ENCODE data around the gene CEP295NL. TPM values are rescaled to one million over a fixed set of nuclear protein-coding genes. Genes with fewer than 3 reads are reported as not detected.

CEP295NL gene
- total and polyA plus RNA-seq, 2 of the 13 experiments (the other 11 are each of a cell fraction or from before 2014, with no cell fraction given): not detected

- TF ChIP-seq, protein P1, sequence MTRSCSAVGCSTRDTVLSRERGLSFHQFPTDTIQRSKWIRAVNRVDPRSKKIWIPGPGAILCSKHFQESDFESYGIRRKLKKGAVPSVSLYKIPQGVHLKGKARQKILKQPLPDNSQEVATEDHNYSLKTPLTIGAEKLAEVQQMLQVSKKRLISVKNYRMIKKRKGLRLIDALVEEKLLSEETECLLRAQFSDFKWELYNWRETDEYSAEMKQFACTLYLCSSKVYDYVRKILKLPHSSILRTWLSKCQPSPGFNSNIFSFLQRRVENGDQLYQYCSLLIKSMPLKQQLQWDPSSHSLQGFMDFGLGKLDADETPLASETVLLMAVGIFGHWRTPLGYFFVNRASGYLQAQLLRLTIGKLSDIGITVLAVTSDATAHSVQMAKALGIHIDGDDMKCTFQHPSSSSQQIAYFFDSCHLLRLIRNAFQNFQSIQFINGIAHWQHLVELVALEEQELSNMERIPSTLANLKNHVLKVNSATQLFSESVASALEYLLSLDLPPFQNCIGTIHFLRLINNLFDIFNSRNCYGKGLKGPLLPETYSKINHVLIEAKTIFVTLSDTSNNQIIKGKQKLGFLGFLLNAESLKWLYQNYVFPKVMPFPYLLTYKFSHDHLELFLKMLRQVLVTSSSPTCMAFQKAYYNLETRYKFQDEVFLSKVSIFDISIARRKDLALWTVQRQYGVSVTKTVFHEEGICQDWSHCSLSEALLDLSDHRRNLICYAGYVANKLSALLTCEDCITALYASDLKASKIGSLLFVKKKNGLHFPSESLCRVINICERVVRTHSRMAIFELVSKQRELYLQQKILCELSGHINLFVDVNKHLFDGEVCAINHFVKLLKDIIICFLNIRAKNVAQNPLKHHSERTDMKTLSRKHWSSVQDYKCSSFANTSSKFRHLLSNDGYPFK (CRISPR knock-in tag; IDR thresholded peaks at IDR 0.05; ENCODE audit: borderline replicate concordance): 0 out of 2 replicates have a peak, but pooled peaks have one; percentile 32
- no peak for TF ChIP-seq ZBTB43 (CRISPR knock-in tag; conservative IDR thresholded peaks at IDR 0.05)
- no peak for TF ChIP-seq SNAPC4 (CRISPR knock-in tag; IDR thresholded peaks at IDR 0.05)
- no peak for TF ChIP-seq MNT (IDR thresholded peaks at IDR 0.05)
- no peak for TF ChIP-seq YY1 (IDR thresholded peaks at IDR 0.05; ENCODE audit: insufficient read depth, insufficient replicate concordance, low read depth, low read length)
- TF ChIP-seq HNF4G (IDR thresholded peaks at IDR 0.05; ENCODE audit: borderline replicate concordance, low read depth, low read length): no peak
- no peak for TF ChIP-seq HNF4G (CRISPR knock-in tag; IDR thresholded peaks at IDR 0.05; ENCODE audit: borderline replicate concordance, low read depth)
- no peak for TF ChIP-seq ZNF335 (CRISPR knock-in tag; IDR thresholded peaks at IDR 0.05)
- no peak for TF ChIP-seq MZF1 (CRISPR knock-in tag; IDR thresholded peaks at IDR 0.05; ENCODE audit: borderline replicate concordance)
- TF ChIP-seq, protein P2, sequence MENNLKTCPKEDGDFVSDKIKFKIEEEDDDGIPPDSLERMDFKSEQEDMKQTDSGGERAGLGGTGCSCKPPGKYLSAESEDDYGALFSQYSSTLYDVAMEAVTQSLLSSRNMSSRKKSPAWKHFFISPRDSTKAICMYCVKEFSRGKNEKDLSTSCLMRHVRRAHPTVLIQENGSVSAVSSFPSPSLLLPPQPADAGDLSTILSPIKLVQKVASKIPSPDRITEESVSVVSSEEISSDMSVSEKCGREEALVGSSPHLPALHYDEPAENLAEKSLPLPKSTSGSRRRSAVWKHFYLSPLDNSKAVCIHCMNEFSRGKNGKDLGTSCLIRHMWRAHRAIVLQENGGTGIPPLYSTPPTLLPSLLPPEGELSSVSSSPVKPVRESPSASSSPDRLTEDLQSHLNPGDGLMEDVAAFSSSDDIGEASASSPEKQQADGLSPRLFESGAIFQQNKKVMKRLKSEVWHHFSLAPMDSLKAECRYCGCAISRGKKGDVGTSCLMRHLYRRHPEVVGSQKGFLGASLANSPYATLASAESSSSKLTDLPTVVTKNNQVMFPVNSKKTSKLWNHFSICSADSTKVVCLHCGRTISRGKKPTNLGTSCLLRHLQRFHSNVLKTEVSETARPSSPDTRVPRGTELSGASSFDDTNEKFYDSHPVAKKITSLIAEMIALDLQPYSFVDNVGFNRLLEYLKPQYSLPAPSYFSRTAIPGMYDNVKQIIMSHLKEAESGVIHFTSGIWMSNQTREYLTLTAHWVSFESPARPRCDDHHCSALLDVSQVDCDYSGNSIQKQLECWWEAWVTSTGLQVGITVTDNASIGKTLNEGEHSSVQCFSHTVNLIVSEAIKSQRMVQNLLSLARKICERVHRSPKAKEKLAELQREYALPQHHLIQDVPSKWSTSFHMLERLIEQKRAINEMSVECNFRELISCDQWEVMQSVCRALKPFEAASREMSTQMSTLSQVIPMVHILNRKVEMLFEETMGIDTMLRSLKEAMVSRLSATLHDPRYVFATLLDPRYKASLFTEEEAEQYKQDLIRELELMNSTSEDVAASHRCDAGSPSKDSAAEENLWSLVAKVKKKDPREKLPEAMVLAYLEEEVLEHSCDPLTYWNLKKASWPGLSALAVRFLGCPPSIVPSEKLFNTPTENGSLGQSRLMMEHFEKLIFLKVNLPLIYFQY (CRISPR knock-in tag; IDR thresholded peaks at IDR 0.05; ENCODE audit: borderline replicate concordance): no peak
- TF ChIP-seq, protein P3, sequence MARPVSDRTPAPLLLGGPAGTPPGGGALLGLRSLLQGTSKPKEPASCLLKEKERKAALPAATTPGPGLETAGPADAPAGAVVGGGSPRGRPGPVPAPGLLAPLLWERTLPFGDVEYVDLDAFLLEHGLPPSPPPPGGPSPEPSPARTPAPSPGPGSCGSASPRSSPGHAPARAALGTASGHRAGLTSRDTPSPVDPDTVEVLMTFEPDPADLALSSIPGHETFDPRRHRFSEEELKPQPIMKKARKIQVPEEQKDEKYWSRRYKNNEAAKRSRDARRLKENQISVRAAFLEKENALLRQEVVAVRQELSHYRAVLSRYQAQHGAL (CRISPR knock-in tag; IDR thresholded peaks at IDR 0.05; ENCODE audit: not compliant biosample characterization): no peak
Observed at GRCh38 chr17:78923660-78924453, 20.9 kb upstream of the CEP295NL start (continued).

Data from HepG2 (cell line).